GM21390 (cell line): ENCODE measurements around the gene PLVAP.
A peak's percentile ranks its signal among the peaks of the same experiment; 100 is the strongest.

Source experiments
- ATAC-seq: cut with Tn5 transposase; IDR thresholded peaks from one replicate; pipeline ENCODE4 v1.9.1; 2021; ENCODE audit not compliant: unreplicated experiment

Gene PLVAP

DNA sequence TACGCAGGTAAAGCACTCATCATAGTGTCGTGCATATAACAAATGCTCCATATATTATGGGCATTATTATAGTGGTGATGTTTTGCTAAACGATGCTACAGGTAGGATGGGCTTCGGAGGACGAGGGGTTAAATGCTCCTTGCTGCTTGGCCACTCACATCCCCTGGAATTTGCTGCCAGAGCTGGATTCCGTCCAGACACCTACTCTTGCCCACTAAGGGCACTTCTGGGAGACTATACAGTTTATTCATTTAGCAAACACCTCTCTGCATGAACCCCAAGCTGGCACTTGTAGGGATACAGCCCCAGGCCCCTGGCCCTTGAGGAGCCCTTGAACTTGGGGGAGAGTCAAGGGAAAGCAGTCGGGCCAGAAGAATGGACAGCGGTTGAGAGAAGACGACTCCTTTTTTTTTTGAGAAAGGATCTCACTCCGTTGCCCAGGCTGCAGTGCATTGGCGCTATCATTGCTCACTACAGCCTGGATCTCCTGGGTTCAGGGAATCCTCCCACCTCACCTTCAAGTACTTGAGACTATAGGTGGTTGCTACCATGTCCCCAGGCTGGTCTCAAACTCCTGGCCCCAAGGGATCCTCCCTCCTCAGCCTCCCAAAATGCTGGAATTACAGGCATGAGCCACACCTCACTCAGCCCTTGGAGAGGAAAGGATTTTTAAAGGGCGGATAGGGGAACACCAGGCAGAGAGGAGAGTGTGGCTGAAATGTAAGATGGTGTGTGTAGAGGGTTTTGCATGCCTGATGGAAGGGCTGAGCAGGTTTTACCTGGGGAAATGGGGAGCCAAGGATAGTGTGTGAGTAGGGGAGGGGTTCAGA is 72.5 kb downstream of the PLVAP start:
- no peak for ATAC-seq

DNA sequence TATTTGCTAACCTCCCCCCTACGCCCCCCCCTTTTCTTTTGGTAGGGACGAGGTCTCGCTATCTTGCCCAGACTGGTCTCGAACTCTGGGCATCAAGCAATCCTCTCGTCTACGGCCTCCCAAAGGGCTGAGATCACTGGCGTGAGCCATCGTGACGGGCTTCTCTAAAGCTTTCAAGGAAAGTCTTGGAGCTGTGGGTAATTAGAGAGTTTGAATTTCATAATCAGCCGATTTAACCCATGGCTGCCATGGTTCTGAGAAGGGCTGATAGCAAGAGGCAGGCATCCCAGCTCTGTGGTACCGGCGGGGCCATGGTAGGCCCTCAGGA is 73.2 kb downstream of the PLVAP start:
- ATAC-seq: no peak

DNA sequence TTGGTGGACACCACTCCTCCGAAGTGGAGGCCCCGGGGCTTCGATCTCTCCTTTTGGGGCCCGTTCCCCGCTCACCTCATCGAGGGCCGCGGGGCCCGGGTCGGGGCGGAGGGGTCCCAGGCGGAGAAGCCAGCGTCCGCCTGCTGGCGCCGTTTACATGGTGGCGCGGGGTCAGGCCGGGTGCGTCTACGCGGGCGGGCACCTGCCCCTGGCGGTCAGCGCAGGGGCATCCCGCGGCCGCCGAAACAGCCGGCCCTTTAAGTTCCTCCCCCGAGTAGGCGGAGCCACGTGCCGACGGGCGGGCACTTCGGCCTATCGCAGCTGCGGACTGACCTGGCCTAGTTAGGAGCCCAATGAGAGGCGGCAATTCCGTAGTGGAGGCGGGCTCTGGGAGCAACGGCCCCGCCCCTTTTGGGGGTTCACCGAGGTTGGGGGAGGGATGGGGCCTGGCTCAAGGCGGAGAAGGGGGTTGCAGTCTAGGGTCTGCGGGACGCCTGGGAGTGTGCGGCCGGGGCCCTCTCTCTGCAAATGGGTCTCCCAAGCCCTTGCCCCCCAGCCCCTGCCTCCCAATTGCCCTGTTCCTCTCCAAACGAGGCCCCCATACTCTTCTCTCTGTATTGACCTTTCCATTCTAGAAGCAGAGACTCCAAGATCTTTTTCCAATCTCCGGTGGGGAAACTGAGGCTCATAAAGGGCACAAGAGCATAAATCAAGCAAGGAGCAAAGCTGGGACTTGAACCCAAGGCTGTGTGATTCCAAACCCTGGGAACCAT is 73.8 kb downstream of the PLVAP start, which contains the start of gene ABHD8:
ABHD8 (minus strand) TSS at position 259 of the 773 bp plus-strand sequence. CDS start 1,809 bp downstream, outside the sequence.
- ATAC-seq: peak; percentile 46

DNA sequence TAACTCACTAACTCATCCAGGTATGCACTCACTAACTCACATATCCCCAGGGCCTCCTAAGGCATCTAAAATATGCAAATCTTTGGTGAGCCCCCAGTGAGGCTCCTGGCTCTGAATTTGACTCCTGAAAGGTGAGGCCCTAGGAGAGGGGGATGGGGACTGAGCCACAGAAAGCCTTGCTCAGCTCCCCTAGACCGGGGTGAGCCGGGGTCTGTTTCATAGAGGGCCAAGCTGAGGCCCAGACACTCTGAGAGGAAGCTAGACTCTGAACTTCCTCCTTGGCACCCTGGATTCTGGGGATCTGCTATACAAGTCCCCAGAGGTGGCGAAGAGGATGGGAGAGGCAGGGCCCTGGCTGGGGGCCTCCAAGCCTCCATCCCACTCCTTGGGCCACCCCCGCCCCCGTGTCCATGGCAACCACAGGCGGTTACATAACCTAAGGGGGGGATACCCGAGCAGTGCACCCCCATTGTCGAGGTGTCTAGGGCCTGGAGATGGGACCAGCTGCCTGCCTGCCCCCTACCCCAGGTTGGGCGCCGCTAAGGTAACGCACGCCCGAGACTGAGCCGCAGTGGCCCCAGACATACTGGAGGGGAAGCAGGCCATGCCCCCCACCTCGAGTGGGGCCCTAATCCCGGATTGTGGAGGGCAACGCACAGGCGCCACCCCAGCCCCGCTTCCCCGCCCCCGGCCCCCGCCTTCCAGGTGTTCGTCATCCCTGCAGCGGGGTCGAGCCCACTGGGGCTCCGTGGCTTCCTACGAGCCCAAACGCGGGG is 74.6 kb downstream of the PLVAP start:
- ATAC-seq: no peak
